D721Med (cell line): ENCODE results near the gene PANX2.

Experiments
- DNase-seq: peaks from one replicate; pipeline ENCODE4 v3.0.0; 2011; ENCODE audit warnings: low spot score; ENCODE audit not compliant: insufficient read length
- FAIRE-seq: peaks from 2 replicates; lab custom pipeline; 2011; peaks lifted over from hg19 to GRCh38; lab: Jason Lieb, UNC
- CTCF ChIP-seq: IDR thresholded peaks from 2 replicates; pipeline ENCODE4 v1.5.1; 2012; ENCODE audit warnings: mild to moderate bottlenecking, control low read depth; ENCODE audit not compliant: insufficient read depth; ENCODE audit errors: missing control alignments

PANX2 gene

GRCh38 chr22:50184004-50184901 lies 13.7 kb downstream of the PANX2 start:
- FAIRE-seq = no peak
- TF ChIP-seq CTCF = no peak
- no peak for DNase-seq

DNA sequence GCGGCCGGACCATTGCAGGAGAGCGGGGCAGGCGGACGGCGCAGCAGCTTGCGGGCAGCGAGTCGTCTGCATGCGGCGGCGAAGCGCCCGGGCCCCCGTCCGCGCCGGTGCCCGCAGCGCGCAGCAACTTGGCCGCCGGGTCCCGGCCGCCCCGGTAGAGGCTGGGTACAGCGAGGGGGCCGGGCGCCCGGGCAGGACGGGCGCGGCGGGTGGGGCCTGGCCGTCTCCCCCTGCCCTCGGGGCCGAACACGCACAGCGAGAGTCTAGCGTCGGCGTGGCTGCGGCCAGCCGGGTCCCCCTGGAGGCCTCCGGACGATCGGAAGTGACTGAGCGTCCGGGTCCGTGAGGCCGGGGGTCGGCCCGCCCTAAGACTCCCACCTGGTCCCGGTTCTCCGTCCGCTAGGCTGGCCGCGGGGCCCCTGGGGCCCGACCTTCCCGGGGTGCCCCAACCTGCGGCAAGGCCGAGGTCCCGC lies 14.4 kb downstream of the PANX2 start:
- no peak for FAIRE-seq
- no peak for TF ChIP-seq CTCF
- DNase-seq = no peak

GRCh38 chr22:50185375-50186087 lies 15.0 kb downstream of the PANX2 start, which contains the start of gene TRABD:
TRABD (plus strand) TSS chr22:50185913; CDS start chr22:50193061, 7,148 bp downstream.
- FAIRE-seq = no peak
- DNase-seq = peak; percentile 85
- TF ChIP-seq CTCF = no peak

DNA sequence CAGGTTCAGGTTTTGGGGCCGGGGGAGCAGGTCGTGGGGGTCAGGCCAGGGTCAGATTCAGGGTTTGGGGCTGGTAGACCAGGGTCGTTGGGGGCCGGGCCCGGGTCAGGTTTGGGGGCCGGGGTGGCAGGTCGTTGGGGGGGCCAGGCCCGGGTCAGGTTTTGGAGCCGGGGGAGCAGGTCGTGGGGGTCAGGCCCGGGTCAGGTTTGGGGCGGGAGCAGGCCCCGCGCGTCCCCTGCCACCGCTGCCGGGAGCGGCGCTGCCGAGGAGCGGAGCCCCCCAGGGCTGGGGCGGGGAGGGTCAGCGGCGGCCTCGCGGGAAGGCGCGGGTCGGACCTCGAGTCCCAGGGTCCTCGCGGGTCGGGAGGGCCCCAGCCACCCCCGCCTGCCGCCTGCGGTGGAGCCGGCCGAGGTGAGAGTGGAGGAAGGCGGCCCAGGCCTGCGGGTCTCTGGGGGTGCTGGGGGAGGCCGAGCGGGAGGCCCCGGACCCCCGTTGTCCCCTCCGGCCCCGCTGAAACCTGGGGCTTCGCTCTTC lies 15.7 kb downstream of the PANX2 start:
- TF ChIP-seq CTCF = no peak
- DNase-seq = no peak
- FAIRE-seq = no peak

DNA sequence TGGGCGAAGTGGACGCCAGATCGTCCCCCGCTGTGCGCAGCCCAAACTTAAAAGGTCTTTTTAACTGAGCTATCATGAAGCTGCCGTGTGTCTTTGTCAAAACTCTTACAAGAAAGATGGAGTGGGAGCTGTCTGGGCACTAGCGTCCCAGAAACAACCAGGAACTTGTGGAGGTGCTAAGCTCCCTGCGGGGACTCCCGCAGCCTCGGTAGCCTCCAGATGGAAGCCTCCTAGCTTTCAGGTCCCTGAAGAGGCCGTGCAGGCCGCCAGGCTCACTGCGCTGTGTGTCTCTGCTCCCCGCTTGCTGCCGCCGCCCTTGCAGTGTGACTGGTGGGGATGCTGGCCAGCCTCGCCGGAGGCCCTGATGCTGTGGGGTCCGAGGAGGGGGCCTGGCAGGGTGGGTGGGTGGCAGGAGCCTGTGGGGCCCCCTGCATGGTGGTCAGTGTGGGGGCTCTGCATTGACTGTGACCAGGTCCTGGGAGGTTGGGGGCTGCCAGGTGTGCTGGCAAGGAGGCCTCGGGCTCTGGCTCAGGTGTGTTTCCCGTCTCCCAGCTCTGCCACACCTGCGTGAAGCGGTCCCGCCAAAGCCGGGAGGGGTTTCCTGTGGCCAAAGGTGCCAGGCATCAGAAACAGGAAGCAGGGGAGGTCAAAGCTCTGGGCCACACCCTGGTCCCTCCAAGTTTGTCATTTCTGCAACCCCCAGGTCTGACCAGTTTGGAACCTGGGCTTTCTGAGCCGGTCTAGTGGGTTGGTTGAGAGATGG lies 16.4 kb downstream of the PANX2 start:
- no peak for FAIRE-seq
- TF ChIP-seq CTCF = no peak
- no peak for DNase-seq

GRCh38 chr22:50188356-50188755 lies 17.8 kb downstream of the PANX2 start:
- FAIRE-seq (no peak), DNase-seq (no peak)
- no peak for TF ChIP-seq CTCF
